Left renal pelvis (tissue), 4 donors: Measurements from ENCODE around the gene DLX5. TPM values are rescaled to one million over a fixed set of nuclear protein-coding genes. Genes with fewer than 3 reads are reported as not detected.
"Not testable (repeated sequence)": the region's sequence is repeated elsewhere in the genome, so short reads cannot be mapped to it uniquely, and the experiment has no call there.

Source experiments
- DNase-seq, 4 donors: peaks; one replicate each; pipeline ENCODE4 v3.0.0-alpha.2; 2013; ENCODE audit warnings: low read depth in 4 of 4, low spot score in 3 of 4
- polyA plus RNA-seq, 4 donors: library from polyadenylated mRNA; unstranded; fragments of 120-200 nt; gene quantifications; one replicate each; pipeline ENCODE4 v1.2.1, GENCODE V29; 2013; ENCODE audit not compliant: insufficient read length in 4 of 4

Gene DLX5
- under 1 TPM; 0.13 to 0.90 (median 0.20) TPM for polyA plus RNA-seq

- DNase-seq, result no peak
Measured at GRCh38 chr7:97024209-97025129, at the start of gene DLX5. Gene DLX5 (minus strand): TSS chr7:97024831. CDS start chr7:97024623, 208 bp downstream.

GRCh38 chr7:97072025-97072424 lies 47.4 kb upstream of the DLX5 start:
- not testable (repeated sequence) for DNase-seq

GRCh38 chr7:97064972-97065587 lies 40.4 kb upstream of the DLX5 start:
- DNase-seq, result peak; percentile 1 to 10 (median 8)

GRCh38 chr7:97064020-97064419 lies 39.4 kb upstream of the DLX5 start:
- DNase-seq, result no peak

- DNase-seq, result no peak
Measured at GRCh38 chr7:97043281-97043680, 18.6 kb upstream of the DLX5 start.

- no peak for DNase-seq
Measured at GRCh38 chr7:97039374-97040065, 14.9 kb upstream of the DLX5 start.

- DNase-seq, result not testable (repeated sequence)
Measured at GRCh38 chr7:97034213-97034852, 9.7 kb upstream of the DLX5 start.

GRCh38 chr7:97027427-97028234 lies 3.0 kb upstream of the DLX5 start:
- peak in 2 of 4 donors; percentile 59 to 60 for DNase-seq

GRCh38 chr7:97026715-97027426 lies 2.2 kb upstream of the DLX5 start:
- DNase-seq, result no peak

GRCh38 chr7:97025983-97026714 lies 1.5 kb upstream of the DLX5 start:
- no peak for DNase-seq

- no peak for DNase-seq
Measured at GRCh38 chr7:97025130-97025499, 484 bp upstream of the DLX5 start.

GRCh38 chr7:97022491-97023306 lies 1.9 kb downstream of the DLX5 start:
- no peak for DNase-seq

GRCh38 chr7:97021747-97022490 lies 2.7 kb downstream of the DLX5 start:
- DNase-seq, result no peak

GRCh38 chr7:97020996-97021746 lies 3.5 kb downstream of the DLX5 start:
- no peak for DNase-seq

- DNase-seq, result no peak
Measured at GRCh38 chr7:97020601-97020995, 4.0 kb downstream of the DLX5 start.

GRCh38 chr7:97019710-97020225 lies 4.9 kb downstream of the DLX5 start:
- DNase-seq, result no peak
